ENCODE data around the gene PGLYRP2. TPM values are rescaled to one million over a fixed set of nuclear protein-coding genes. Genes with fewer than 3 reads are reported as not detected.

The PGLYRP2 gene
- total RNA-seq, 6 experiments from 2014 or later: not detected

DNA sequence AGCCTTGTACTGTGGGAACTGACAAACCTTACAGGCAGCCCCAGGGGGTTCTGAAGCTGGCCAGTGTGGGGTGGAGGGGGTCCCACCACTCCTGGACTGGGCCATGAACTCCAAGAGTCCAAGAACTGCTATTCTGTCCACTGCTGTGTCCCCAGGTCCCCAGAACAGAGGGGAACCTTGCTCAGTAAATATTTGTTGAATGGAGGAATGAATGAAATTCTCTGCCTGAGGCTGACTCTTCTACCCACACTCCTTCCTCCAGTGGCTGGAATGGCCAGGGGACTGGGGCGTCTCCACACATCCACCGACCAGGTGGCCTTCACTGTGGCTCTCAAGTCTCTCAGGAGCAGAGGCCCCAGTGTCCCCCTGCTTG lies 41.2 kb downstream of the PGLYRP2 start:
- Mint-ChIP-seq H3K4me3 (no peak overlapping the region), H3K9me3 (no peaks in the 10 kb centered on the region), H3K4me1 (ENCODE audit: low read depth) (peaks cover 5% of the 10 kb centered on the region), H3K27me3 (ENCODE audit: insufficient read depth) (no peaks in the 10 kb centered on the region; the same call in none of the 2 replicates), H3K36me3 (ENCODE audit: low read depth) (no peaks in the 10 kb centered on the region), H3K27ac (no peak overlapping the region)
- TF ChIP-seq, protein P1, sequence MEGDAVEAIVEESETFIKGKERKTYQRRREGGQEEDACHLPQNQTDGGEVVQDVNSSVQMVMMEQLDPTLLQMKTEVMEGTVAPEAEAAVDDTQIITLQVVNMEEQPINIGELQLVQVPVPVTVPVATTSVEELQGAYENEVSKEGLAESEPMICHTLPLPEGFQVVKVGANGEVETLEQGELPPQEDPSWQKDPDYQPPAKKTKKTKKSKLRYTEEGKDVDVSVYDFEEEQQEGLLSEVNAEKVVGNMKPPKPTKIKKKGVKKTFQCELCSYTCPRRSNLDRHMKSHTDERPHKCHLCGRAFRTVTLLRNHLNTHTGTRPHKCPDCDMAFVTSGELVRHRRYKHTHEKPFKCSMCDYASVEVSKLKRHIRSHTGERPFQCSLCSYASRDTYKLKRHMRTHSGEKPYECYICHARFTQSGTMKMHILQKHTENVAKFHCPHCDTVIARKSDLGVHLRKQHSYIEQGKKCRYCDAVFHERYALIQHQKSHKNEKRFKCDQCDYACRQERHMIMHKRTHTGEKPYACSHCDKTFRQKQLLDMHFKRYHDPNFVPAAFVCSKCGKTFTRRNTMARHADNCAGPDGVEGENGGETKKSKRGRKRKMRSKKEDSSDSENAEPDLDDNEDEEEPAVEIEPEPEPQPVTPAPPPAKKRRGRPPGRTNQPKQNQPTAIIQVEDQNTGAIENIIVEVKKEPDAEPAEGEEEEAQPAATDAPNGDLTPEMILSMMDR (IDR thresholded peaks at IDR 0.05): no peak
- no peak for DNase-seq

DNA sequence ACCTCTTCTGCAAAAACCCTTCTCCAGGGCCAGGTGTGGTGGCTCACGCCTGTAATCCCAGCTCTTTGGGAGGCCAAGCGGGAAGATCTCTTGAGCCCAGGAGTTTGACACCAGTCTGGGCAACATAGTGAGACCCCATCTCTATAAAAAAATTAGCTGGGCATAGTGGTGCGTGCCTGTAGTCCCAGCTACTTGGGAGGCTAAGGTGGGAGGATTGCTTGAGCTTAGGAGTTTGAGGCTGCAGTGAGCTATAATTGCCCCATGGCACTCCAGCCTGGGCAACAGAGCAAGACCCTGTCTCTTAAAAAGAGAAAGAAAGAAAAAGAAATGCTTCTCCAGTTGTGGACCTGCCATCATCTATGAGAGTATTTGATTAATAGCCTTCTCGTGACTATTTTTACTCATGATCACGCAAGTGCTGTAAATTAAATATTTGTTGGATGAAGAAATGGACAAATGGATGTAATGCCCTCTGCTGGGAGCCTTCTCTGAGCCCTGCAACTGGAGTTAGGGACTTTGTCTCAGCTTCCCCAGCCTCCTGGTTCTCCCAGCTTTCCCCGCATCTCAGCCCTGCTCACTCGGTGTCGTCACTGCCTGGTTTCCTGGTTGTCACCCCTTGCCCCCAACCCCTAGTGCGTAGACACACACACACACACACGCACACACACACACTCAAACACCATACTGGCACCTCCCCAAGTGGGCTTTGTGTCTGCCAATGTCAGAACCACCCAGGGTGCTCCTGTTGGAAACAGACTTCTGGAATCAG lies 41.8 kb downstream of the PGLYRP2 start:
- Mint-ChIP-seq H3K36me3 (ENCODE audit: low read depth) (no peaks in the 10 kb centered on the region), H3K9me3 (no peaks in the 10 kb centered on the region), H3K4me1 (ENCODE audit: low read depth) (peaks cover 9% of the 10 kb centered on the region), H3K27ac (no peak overlapping the region), H3K4me3 (no peak overlapping the region), H3K27me3 (ENCODE audit: insufficient read depth) (no peaks in the 10 kb centered on the region; the same call in none of the 2 replicates)
- DNase-seq: no peak
- TF ChIP-seq, protein P1 (IDR thresholded peaks at IDR 0.05): peak; percentile 54; the same call in 1 of the 2 replicates

DNA sequence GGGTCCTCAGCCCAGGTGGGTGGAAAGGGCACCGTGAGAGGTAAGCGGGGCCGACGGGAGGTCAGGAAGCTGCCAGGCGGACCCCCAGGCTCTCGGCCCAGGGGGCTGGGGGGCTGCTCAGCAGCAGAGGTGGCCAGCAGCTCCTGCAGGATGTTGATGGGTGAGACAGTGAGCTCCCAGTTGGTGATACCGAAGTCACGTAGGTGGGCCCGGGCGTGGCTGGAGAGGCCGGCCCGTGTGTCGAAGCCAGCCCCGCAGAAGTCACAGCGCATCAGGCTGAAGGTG lies 42.5 kb downstream of the PGLYRP2 start:
- H3K36me3 Mint-ChIP-seq (ENCODE audit: low read depth): peaks cover 3% of the 10 kb centered on the region
- peaks cover 2% of the 10 kb centered on the region for H3K27me3 Mint-ChIP-seq (ENCODE audit: insufficient read depth)
- TF ChIP-seq, protein P1 (IDR thresholded peaks at IDR 0.05): no peak
- H3K4me3 Mint-ChIP-seq: no peak overlapping the region
- H3K9me3 Mint-ChIP-seq: no peaks in the 10 kb centered on the region
- H3K27ac Mint-ChIP-seq: no peak overlapping the region
- H3K4me1 Mint-ChIP-seq (ENCODE audit: low read depth): peaks cover 9% of the 10 kb centered on the region
- DNase-seq: no peak

DNA sequence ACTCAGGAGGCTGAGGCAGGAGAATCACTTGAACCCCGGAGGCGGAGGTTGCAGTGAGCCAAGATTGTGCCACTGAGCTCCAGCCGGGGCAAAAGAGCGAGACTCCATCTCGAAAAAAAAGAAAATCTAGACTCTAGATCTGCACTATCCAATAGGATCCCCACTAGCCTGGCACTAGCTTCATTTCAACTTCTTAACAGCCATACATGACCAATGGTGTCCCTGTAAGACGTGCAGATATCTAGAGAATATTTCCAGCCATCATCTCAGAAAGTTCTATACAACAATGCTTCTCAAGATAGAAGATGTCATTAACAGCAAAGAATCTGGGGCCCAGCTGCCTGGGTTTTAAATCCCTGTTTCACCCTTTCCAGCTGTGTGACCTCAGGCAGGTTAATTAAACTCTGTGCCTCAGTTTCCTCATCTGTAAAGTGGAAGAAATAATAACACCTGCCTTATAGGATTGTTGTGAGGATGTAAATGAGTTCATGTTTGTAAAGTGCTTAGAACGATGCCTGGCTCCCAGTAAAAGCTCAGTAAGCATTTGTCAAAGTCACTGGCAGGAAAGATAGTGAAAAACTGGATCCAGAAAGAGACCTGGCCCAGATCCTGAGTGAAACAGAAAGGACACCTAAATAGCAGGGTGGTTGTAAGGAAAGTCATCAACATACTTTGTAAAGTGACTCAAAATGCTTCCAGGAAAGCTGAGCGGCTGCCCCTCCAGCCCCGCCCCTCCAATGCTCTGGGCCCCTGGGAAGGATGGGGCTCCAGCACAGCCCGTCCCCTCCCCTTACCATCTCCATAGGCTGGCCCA lies 43.1 kb downstream of the PGLYRP2 start:
- H3K4me3 Mint-ChIP-seq: no peak overlapping the region
- DNase-seq: no peak
- no peaks in the 10 kb centered on the region for H3K9me3 Mint-ChIP-seq
- peaks cover 9% of the 10 kb centered on the region for H3K36me3 Mint-ChIP-seq (ENCODE audit: low read depth)
- H3K27ac Mint-ChIP-seq: no peak overlapping the region
- H3K4me1 Mint-ChIP-seq (ENCODE audit: low read depth): peaks cover 12% of the 10 kb centered on the region
- TF ChIP-seq, protein P1 (IDR thresholded peaks at IDR 0.05): no peak
- H3K27me3 Mint-ChIP-seq (ENCODE audit: insufficient read depth): peaks cover 4% of the 10 kb centered on the region

DNA sequence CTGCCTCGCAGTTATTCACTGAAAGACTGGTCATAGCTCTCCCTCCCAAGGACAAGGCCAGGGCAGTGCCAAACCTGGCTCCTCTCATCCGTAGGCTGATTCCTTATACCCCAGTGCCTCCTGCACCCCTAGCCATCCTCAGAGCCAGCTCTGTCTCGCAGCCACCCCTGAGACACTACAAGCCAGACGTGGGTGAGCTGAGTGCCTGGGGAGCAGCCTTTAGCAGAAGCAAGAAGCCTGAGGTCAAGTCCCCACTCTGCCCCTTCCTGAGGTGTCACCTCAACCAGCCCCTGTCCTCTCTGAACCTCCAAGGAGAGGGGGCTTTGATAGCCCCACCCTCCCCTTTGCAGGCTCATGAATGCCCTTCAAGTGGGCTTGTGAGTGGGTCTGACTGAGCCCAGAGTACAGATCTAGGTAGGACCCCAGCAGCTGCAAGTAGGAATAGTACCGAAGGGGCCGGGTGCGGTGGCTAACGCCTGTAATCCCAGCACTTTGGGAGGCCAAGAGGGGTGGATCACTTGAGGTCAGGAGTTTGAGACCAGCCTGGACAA lies 45.7 kb downstream of the PGLYRP2 start:
- peaks cover 5% of the 10 kb centered on the region for H3K27me3 Mint-ChIP-seq (ENCODE audit: insufficient read depth)

More for the DNA sequence above, 45.7 kb downstream of the PGLYRP2 start:
- peaks cover 23% of the 10 kb centered on the region for H3K4me1 Mint-ChIP-seq (ENCODE audit: low read depth)
- DNase-seq: no peak
- TF ChIP-seq, protein P1 (IDR thresholded peaks at IDR 0.05): no peak
- peaks cover 9% of the 10 kb centered on the region for H3K36me3 Mint-ChIP-seq (ENCODE audit: low read depth)
- H3K27ac Mint-ChIP-seq: peak overlapping the region; percentile 93
- H3K4me3 Mint-ChIP-seq: peak overlapping the region; percentile 97
- no peaks in the 10 kb centered on the region for H3K9me3 Mint-ChIP-seq
